GM12873 (cell line): ENCODE results near the gene CMIP.

Experiments
- TF ChIP-seq, protein P1 (sequence below): IDR thresholded peaks from 2 replicates; pipeline ENCODE4 v1.5.1; 2012; ENCODE audit warnings: low read depth, mild to moderate bottlenecking, moderate library complexity, low read length, control low read depth; ENCODE audit not compliant: insufficient read depth; ENCODE audit errors: missing control alignments

CMIP gene

DNA sequence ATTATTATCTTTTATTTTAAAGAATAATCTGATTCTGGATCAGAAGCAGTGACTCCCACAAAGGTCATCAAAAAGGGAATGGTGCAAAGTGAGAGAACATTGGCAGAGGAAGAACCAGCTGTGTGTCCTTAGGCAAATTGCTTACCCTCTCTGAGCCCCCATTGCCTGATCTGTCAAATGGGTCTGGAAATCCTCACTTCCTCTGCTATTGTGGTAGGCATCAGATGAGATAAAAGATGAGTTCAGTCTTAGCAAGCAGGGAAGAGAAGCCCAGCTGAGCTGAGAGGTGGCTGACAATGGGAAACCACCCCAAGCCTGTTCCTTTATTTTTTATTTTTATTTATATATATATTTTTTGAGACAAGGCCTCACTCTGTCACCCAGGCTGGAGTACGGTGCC, 310.2 kb downstream of the CMIP start:
- TF ChIP-seq, protein P1, sequence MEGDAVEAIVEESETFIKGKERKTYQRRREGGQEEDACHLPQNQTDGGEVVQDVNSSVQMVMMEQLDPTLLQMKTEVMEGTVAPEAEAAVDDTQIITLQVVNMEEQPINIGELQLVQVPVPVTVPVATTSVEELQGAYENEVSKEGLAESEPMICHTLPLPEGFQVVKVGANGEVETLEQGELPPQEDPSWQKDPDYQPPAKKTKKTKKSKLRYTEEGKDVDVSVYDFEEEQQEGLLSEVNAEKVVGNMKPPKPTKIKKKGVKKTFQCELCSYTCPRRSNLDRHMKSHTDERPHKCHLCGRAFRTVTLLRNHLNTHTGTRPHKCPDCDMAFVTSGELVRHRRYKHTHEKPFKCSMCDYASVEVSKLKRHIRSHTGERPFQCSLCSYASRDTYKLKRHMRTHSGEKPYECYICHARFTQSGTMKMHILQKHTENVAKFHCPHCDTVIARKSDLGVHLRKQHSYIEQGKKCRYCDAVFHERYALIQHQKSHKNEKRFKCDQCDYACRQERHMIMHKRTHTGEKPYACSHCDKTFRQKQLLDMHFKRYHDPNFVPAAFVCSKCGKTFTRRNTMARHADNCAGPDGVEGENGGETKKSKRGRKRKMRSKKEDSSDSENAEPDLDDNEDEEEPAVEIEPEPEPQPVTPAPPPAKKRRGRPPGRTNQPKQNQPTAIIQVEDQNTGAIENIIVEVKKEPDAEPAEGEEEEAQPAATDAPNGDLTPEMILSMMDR, result no peak

- TF ChIP-seq, protein P1, result no peak
Observed at GRCh38 chr16:81755915-81756614, 311.5 kb downstream of the CMIP start.

GRCh38 chr16:81756615-81757356, 312.2 kb downstream of the CMIP start:
- TF ChIP-seq, protein P1, result no peak

DNA sequence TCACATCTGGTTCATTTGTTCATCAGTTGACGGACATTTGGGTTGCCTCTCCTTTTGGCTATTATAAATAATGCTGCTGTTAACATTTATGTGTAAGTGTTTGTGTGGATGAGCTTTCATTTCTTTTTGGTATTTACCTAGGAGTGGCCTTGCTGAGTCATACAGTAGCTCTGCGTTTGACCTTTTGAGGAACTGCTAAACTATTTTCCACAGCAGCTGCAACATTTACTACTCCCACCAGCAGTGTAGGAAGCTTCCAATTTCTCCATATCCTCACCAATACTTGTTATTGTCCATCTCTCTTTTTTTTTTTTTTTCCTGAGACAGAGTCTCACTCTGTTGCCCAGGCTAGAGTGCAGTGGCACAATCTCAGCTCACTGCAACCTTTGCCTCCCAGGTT, 313.8 kb downstream of the CMIP start:
- TF ChIP-seq, protein P1, result no peak
